ENCODE results near the gene SGMS1.
"Not testable (repeated sequence)": the region's sequence is repeated elsewhere in the genome, so short reads cannot be mapped to it uniquely, and the experiment has no call there.

Gene SGMS1

GRCh38 chr10:50545846-50546245 lies 77.9 kb downstream of the SGMS1 start:
- Histone ChIP-seq H3K27me3 (ENCODE audit: control insufficient read depth, insufficient read depth, low read length) (no peaks in the 10 kb centered on the region), H3K4me1 (ENCODE audit: control insufficient read depth, insufficient read depth, low read length) (peaks cover 6% of the 10 kb centered on the region), H3K4me3 (ENCODE audit: low read length) (no peak overlapping the region), H3K9me3 (ENCODE audit: control insufficient read depth, low read length) (no peaks in the 10 kb centered on the region), H3K36me3 (ENCODE audit: control insufficient read depth, insufficient read depth, low read length) (no peaks in the 10 kb centered on the region), H3K9ac (ENCODE audit: low read length) (no peak overlapping the region)

DNA sequence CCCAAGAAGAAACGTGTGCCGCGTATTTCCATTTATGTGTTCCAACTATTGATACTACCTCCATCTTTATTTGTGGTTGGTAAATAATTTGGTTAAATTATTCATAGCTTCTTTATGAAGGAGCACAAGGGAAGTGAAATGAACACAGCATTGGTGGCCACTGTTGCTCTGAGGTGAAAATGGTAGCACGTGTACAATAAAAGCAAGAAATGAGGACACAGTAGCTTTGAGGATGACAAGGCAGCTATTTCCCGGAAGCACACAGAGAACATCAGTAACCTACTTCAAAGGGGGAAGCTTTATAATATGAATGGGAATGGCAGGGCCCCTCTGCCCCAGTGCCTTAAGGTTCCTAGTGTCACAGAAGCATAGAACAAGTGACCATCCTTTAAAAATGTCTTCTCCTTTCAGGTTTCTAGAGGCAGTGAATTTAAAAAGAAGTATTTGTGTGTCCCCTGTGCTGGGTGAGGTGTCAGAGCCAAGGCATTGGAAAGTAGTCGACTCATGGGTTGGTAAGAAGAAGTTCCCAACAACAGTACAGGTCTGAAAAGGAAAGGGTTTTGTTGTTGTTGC lies 78.8 kb downstream of the SGMS1 start:
- H3K4me3 ChIP-seq (ENCODE audit: low read length) = no peak overlapping the region
- no peaks in the 10 kb centered on the region for H3K4me1 ChIP-seq (ENCODE audit: control insufficient read depth, insufficient read depth, low read length)
- H3K36me3 ChIP-seq (ENCODE audit: control insufficient read depth, insufficient read depth, low read length) = no peaks in the 10 kb centered on the region
- H3K9me3 ChIP-seq (ENCODE audit: control insufficient read depth, low read length) = no peaks in the 10 kb centered on the region
- H3K27me3 ChIP-seq (ENCODE audit: control insufficient read depth, insufficient read depth, low read length) = no peaks in the 10 kb centered on the region
- no peak overlapping the region for H3K9ac ChIP-seq (ENCODE audit: low read length)

GRCh38 chr10:50544095-50544856 lies 79.5 kb downstream of the SGMS1 start:
- H3K9me3 ChIP-seq (ENCODE audit: control insufficient read depth, low read length) = no peaks in the 10 kb centered on the region
- no peaks in the 10 kb centered on the region for H3K4me1 ChIP-seq (ENCODE audit: control insufficient read depth, insufficient read depth, low read length)
- H3K9ac ChIP-seq (ENCODE audit: low read length) = no peak overlapping the region
- H3K36me3 ChIP-seq (ENCODE audit: control insufficient read depth, insufficient read depth, low read length) = no peaks in the 10 kb centered on the region
- H3K27me3 ChIP-seq (ENCODE audit: control insufficient read depth, insufficient read depth, low read length) = no peaks in the 10 kb centered on the region
- no peak overlapping the region for H3K4me3 ChIP-seq (ENCODE audit: low read length)

DNA sequence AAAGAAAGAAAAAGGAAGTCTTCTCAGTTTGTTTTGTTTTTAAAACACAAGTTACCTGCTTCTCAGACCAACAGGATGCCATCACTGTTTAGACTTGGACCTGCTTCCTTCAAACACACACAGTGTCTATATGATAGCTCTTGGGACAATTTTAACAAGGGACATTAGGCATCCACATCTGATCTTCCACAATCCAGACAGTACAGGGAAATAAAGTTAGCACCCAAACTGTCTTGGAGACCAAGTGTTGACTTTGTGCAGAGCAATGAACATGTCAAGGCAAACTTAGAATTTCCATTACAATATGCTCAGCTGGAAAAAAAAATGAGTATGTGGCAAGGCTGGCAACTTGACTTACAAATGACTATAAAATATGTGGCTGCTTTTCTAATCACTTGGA lies 80.9 kb downstream of the SGMS1 start:
- no peaks in the 10 kb centered on the region for H3K36me3 ChIP-seq (ENCODE audit: control insufficient read depth, insufficient read depth, low read length)
- no peaks in the 10 kb centered on the region for H3K9me3 ChIP-seq (ENCODE audit: control insufficient read depth, low read length)
- no peak overlapping the region for H3K9ac ChIP-seq (ENCODE audit: low read length)
- no peak overlapping the region for H3K4me3 ChIP-seq (ENCODE audit: low read length)
- H3K27me3 ChIP-seq (ENCODE audit: control insufficient read depth, insufficient read depth, low read length) = no peaks in the 10 kb centered on the region
- peaks cover 9% of the 10 kb centered on the region for H3K4me1 ChIP-seq (ENCODE audit: control insufficient read depth, insufficient read depth, low read length)

DNA sequence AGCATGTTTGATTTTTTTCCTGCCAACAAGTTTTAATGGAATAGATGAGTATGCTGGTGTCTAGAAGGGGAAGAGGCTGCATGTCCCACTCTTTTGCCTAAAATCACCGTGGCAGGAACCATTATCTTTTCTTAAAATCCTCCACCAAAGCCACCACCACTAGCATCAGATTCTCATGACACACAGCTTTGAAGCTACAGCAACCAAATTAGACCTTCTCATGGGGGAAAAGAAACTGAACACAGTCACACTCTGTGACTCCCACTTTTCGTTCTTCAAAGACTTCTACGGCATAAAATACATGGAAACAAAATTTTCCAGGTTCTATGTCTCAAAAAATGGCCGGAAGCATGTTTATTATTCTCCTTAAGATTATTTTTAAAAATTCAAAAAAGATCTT lies 81.8 kb downstream of the SGMS1 start:
- Histone ChIP-seq H3K4me3 (ENCODE audit: low read length) (no peak overlapping the region), H3K27me3 (ENCODE audit: control insufficient read depth, insufficient read depth, low read length) (no peaks in the 10 kb centered on the region), H3K4me1 (ENCODE audit: control insufficient read depth, insufficient read depth, low read length) (peaks cover 9% of the 10 kb centered on the region), H3K9me3 (ENCODE audit: control insufficient read depth, low read length) (no peaks in the 10 kb centered on the region), H3K9ac (ENCODE audit: low read length) (no peak overlapping the region), H3K36me3 (ENCODE audit: control insufficient read depth, insufficient read depth, low read length) (no peaks in the 10 kb centered on the region)

DNA sequence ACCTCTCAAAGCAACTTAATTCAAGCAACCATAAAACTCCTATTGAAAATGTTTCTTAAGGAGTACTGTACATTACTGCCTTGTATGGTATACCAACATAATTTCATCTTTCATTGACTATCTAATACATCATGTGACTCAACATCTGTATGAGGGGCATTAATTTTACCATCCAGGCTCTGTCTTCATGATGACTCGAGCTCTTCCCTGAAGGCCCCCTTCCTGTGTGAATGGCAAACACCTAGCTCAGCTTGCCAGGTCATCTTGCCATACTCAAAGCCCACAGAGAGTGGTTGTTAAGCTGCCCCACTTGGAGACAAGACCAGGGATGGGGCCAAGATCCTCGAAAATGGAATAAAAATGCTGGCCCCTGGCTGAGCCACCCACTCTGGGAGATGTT lies 82.4 kb downstream of the SGMS1 start:
- no peak overlapping the region for H3K4me3 ChIP-seq (ENCODE audit: low read length)
- H3K36me3 ChIP-seq (ENCODE audit: control insufficient read depth, insufficient read depth, low read length) = no peaks in the 10 kb centered on the region
- H3K4me1 ChIP-seq (ENCODE audit: control insufficient read depth, insufficient read depth, low read length) = peaks cover 9% of the 10 kb centered on the region
- no peaks in the 10 kb centered on the region for H3K27me3 ChIP-seq (ENCODE audit: control insufficient read depth, insufficient read depth, low read length)
- H3K9ac ChIP-seq (ENCODE audit: low read length) = no peak overlapping the region
- H3K9me3 ChIP-seq (ENCODE audit: control insufficient read depth, low read length) = no peaks in the 10 kb centered on the region

GRCh38 chr10:50540826-50541122 lies 83.0 kb downstream of the SGMS1 start:
- peaks cover 9% of the 10 kb centered on the region for H3K4me1 ChIP-seq (ENCODE audit: control insufficient read depth, insufficient read depth, low read length)
- H3K27me3 ChIP-seq (ENCODE audit: control insufficient read depth, insufficient read depth, low read length) = no peaks in the 10 kb centered on the region
- no peak overlapping the region for H3K4me3 ChIP-seq (ENCODE audit: low read length)
- no peaks in the 10 kb centered on the region for H3K9me3 ChIP-seq (ENCODE audit: control insufficient read depth, low read length)
- no peaks in the 10 kb centered on the region for H3K36me3 ChIP-seq (ENCODE audit: control insufficient read depth, insufficient read depth, low read length)
- H3K9ac ChIP-seq (ENCODE audit: low read length) = no peak overlapping the region

DNA sequence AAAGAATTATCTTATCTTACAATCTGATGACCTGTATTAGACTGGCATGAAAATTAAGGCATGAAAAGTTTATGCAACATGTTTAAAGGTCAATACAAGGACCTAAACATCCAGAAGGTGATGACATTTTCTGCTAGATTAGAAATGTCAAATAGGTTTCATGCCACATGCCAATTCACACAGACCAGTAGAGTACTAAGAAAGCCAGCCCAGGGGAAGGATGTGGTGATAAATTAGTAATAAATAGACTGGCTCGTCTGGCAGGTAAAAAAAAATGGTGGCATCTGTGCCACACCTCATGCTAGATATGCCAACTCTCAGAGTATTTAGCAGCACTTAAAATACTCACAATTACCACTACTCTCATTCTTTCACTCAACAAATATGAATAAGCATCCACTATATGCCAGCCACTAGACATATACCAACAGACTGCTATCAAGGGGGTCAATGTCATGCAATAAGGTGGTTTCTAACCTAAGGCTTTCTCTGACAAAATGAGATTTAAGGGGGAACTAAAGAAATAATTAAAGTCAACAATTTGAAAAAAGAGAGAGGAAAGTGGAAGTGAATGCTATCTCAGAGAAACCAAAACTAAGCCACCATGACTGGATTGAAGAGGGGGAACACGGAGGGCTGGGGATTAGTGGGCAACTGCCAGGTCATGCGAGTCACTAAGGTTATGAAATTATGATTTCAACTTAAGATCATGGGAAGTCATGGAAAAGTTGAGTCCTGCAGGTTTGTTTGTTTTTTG lies 83.5 kb downstream of the SGMS1 start:
- Histone ChIP-seq H3K9ac (ENCODE audit: low read length) (no peak overlapping the region), H3K4me3 (ENCODE audit: low read length) (no peak overlapping the region), H3K4me1 (ENCODE audit: control insufficient read depth, insufficient read depth, low read length) (peaks cover 9% of the 10 kb centered on the region), H3K9me3 (ENCODE audit: control insufficient read depth, low read length) (no peaks in the 10 kb centered on the region), H3K36me3 (ENCODE audit: control insufficient read depth, insufficient read depth, low read length) (no peaks in the 10 kb centered on the region), H3K27me3 (ENCODE audit: control insufficient read depth, insufficient read depth, low read length) (no peaks in the 10 kb centered on the region)

DNA sequence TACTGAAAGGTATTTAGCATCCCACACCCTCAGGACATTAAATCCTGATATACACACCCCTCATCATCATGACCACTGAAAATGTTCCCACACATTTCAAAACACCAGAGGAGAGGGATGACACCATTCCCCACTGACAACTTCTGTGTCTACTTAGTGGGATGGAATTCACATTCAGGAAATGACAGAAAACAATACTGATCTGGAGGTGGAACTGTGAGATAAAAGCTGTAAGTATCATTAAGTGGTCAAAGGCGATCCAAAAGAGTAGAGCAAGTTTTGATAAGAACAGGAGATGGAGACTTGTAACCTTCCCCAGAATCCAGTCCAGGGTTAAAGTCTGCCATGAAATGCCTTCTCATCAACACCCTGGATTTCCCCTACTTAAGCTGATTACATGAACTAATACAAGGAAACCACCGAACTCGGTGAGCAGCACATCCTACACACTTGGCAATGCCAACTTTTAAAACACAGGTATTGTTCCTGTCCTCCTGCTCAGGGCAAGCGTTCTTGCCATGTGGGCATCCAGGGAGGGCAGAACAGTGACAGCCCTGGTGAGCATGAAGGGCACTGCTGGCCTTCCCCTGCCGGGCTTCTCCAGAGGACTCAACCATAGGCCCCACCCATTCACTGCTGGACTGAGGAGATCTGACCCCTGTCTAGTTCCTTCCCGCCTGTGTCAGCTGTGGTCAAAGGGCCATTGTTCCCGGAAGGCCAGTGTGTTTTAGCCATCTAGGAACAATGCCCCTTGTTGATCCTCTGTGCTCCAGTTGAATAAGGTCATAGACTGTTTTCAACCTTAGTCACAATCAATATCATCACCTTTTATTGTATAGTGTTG lies 85.0 kb downstream of the SGMS1 start:
- H3K9ac ChIP-seq (ENCODE audit: low read length) = no peak overlapping the region
- H3K4me3 ChIP-seq (ENCODE audit: low read length) = no peak overlapping the region

DNA sequence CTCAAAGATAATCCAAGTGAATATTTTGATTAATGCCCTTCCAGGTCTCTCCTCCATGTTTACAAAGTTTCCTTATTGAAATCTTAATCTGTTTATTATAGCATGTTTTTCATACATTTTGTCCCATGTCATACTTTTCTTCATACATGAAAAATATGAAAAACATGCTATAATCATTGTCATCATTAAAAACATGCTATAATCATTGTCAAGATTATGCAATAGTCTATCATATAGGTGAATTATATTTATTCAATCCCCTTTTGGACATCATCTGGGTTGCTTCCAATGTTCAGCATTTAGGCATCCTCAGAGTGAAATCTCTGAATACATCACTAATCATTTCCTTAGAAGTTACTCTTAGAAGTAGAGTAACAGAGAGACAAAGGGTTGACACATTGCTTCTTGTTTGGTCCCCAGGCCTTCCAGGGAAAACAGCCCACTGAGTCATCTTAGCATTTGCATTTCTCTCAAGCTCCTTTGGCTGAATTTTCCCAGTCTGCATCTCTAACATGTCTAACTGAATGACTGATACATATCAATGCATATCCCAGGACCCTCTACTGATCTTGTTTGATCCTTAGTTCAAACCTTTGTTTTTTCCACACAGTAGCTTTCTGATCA lies 87.0 kb downstream of the SGMS1 start:
- Histone ChIP-seq H3K36me3 (ENCODE audit: control insufficient read depth, insufficient read depth, low read length) (no peaks in the 10 kb centered on the region), H3K9me3 (ENCODE audit: control insufficient read depth, low read length) (no peaks in the 10 kb centered on the region), H3K27me3 (ENCODE audit: control insufficient read depth, insufficient read depth, low read length) (no peaks in the 10 kb centered on the region), H3K9ac (ENCODE audit: low read length) (no peak overlapping the region), H3K4me1 (ENCODE audit: control insufficient read depth, insufficient read depth, low read length) (peaks cover 9% of the 10 kb centered on the region), H3K4me3 (ENCODE audit: low read length) (no peak overlapping the region)

More for the DNA sequence above, 85.0 kb downstream of the SGMS1 start:
- H3K4me1 ChIP-seq (ENCODE audit: control insufficient read depth, insufficient read depth, low read length) = peaks cover 9% of the 10 kb centered on the region
- H3K27me3 ChIP-seq (ENCODE audit: control insufficient read depth, insufficient read depth, low read length) = no peaks in the 10 kb centered on the region
- H3K36me3 ChIP-seq (ENCODE audit: control insufficient read depth, insufficient read depth, low read length) = no peaks in the 10 kb centered on the region
- H3K9me3 ChIP-seq (ENCODE audit: control insufficient read depth, low read length) = no peaks in the 10 kb centered on the region

GRCh38 chr10:50534748-50535376 lies 88.9 kb downstream of the SGMS1 start:
- H3K4me3 ChIP-seq (ENCODE audit: low read length); H3K9ac ChIP-seq (ENCODE audit: low read length); H3K27me3 ChIP-seq (ENCODE audit: control insufficient read depth, insufficient read depth, low read length); H3K9me3 ChIP-seq (ENCODE audit: control insufficient read depth, low read length); H3K36me3 ChIP-seq (ENCODE audit: control insufficient read depth, insufficient read depth, low read length): not testable (repeated sequence)
- peaks cover 14% of the 10 kb centered on the region for H3K4me1 ChIP-seq (ENCODE audit: control insufficient read depth, insufficient read depth, low read length)

Measured in mucosa of stomach (tissue), 1 donor.